ENCODE measurements around the gene CLEC4E.

Gene CLEC4E

DNA sequence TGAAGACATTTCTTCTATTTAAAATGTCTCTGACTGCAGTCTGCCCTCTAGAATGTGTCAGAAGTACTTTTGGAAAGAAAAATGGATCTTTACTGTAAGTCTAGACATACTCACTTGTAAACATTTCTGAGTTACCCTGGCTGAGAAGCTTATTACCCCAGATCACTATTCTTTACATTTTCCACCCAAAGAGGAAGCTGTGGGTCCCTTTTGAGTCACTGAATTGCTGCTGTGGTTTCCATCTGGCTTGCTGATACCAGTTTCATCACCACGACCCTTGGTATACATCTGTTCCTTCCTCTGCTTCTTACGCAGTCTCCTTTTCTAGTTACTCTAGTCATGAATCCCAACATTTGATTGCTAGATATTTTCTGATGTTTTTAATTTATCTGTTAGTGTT is 47.6 kb downstream of the CLEC4E start:
- no peak overlapping the region for H3K4me3 ChIP-seq (ENCODE audit: low read depth, low read length)
- TF ChIP-seq, protein P1, sequence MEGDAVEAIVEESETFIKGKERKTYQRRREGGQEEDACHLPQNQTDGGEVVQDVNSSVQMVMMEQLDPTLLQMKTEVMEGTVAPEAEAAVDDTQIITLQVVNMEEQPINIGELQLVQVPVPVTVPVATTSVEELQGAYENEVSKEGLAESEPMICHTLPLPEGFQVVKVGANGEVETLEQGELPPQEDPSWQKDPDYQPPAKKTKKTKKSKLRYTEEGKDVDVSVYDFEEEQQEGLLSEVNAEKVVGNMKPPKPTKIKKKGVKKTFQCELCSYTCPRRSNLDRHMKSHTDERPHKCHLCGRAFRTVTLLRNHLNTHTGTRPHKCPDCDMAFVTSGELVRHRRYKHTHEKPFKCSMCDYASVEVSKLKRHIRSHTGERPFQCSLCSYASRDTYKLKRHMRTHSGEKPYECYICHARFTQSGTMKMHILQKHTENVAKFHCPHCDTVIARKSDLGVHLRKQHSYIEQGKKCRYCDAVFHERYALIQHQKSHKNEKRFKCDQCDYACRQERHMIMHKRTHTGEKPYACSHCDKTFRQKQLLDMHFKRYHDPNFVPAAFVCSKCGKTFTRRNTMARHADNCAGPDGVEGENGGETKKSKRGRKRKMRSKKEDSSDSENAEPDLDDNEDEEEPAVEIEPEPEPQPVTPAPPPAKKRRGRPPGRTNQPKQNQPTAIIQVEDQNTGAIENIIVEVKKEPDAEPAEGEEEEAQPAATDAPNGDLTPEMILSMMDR (IDR thresholded peaks at IDR 0.05; ENCODE audit: borderline replicate concordance, insufficient read depth, low read depth, low read length): no peak

DNA sequence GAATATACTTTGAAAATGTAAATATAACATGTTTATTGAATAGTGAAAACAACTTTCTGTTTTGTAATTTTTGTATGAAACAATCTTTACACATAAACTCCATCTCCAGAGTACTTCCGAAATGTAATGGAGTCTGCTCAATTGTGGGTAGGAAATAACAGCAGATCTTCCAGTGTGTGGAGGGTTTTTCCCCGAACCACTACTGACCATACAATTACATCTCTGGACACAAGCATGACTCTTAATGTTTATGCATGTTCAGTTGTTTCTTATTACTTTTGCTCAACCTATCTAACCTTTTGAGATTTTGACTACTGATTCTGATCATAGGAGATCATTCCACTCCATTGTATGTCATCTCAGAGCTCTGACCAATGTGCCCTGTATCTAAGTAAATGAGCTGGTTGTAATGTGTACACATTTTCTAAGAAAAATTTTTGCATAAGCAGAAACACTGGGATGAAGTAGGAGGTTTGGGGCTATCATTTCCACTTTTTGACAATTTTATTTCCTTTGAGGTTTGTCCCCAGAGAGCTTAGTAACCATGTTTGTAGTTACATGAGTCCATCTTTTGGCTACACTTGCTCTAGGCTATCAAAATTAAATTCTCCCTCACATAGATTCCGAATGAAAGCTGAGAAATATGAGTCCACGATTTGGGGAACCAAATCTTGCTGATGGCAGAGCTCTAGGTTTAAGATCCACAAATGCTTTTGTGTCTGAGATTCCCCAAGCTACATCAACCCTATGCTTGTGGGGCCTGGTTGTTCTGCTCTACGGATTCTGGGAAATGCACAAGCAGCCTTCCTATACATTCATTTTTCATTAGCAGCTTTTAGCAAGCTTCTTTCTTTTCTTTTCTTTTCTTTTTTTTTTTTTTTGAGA is 48.8 kb downstream of the CLEC4E start:
- TF ChIP-seq, protein P1 (IDR thresholded peaks at IDR 0.05; ENCODE audit: borderline replicate concordance, insufficient read depth, low read depth, low read length): no peak
- H3K4me3 ChIP-seq (ENCODE audit: low read depth, low read length): no peak overlapping the region
